SK-N-SH treated with all-trans-retinoic acid at 6 μM for 48 hours (cell line): ENCODE data around the gene PIP4K2B.

Source experiments
- ATAC-seq: fragments of 200-7000 bp; cut with Tn5 transposase; 3 replicates; pipeline ENCODE4 v1.9.1; 2020; ENCODE audit warnings: mild to moderate bottlenecking, moderate library complexity
- ARNTL ChIP-seq: fragments of 450-650 bp; formaldehyde crosslinking; IDR thresholded peaks from 2 replicates; pipeline ENCODE4 v1.5.0; 2020; ENCODE audit warnings: low read depth, mild to moderate bottlenecking, moderate library complexity, borderline replicate concordance
- BACH2 ChIP-seq: fragments of 250-450 bp; sonication (Bioruptor Pico); IDR thresholded peaks from 2 replicates; pipeline ENCODE4 v1.9.0; 2021; ENCODE audit warnings: mild to moderate bottlenecking, borderline replicate concordance
- CSRNP3 ChIP-seq: fragments of 250-450 bp; sonication (Bioruptor Pico); IDR thresholded peaks from 2 replicates; pipeline ENCODE4 v1.5.1; 2021; ENCODE audit warnings: mild to moderate bottlenecking, moderate library complexity
- GLIS3 ChIP-seq: fragments of 250-450 bp; sonication (Bioruptor Pico); IDR thresholded peaks from 2 replicates; pipeline ENCODE4 v1.5.0; 2020; ENCODE audit warnings: mild to moderate bottlenecking, moderate library complexity
- ISL1 ChIP-seq: fragments of 250-450 bp; sonication (Bioruptor Pico); IDR thresholded peaks from 2 replicates; pipeline ENCODE4 v2.1.2; 2022; ENCODE audit warnings: mild to moderate bottlenecking, moderate library complexity
- OSR1 ChIP-seq: fragments of 250-450 bp; sonication (Bioruptor Pico); IDR thresholded peaks from 2 replicates; pipeline ENCODE4 v1.8.0; 2022; ENCODE audit warnings: moderate library complexity, mild to moderate bottlenecking, inconsistent platforms
- PATZ1 ChIP-seq: fragments of 250-450 bp; sonication (Bioruptor Pico); IDR thresholded peaks from 2 replicates; pipeline ENCODE4 v1.8.0; 2020; ENCODE audit warnings: mild to moderate bottlenecking, moderate library complexity, borderline replicate concordance
- PPARA ChIP-seq: fragments of 250-450 bp; sonication (Bioruptor Pico); IDR thresholded peaks from 2 replicates; pipeline ENCODE4 v1.5.0; 2020; ENCODE audit warnings: mild to moderate bottlenecking, borderline replicate concordance
- RARB ChIP-seq: fragments of 250-450 bp; sonication (Bioruptor Pico); IDR thresholded peaks from 2 replicates; pipeline ENCODE4 v1.8.0; 2021; ENCODE audit warnings: mild to moderate bottlenecking, moderate library complexity
- SNAI2 ChIP-seq: fragments of 250-450 bp; sonication (Bioruptor Pico); IDR thresholded peaks from 2 replicates; pipeline ENCODE4 v1.5.0; 2020; ENCODE audit warnings: mild to moderate bottlenecking, moderate library complexity
- TCF4 ChIP-seq: fragments of 250-450 bp; sonication (Bioruptor Pico); IDR thresholded peaks from 2 replicates; pipeline ENCODE4 v1.8.0; 2021; ENCODE audit warnings: mild to moderate bottlenecking, moderate library complexity, borderline replicate concordance
- TOX ChIP-seq: fragments of 250-450 bp; sonication (Bioruptor Pico); IDR thresholded peaks from 2 replicates; pipeline ENCODE4 v1.8.0; 2021; ENCODE audit warnings: mild to moderate bottlenecking, moderate library complexity, borderline replicate concordance
- ZC3H10 ChIP-seq: fragments of 250-450 bp; sonication (Bioruptor Pico); IDR thresholded peaks from 2 replicates; pipeline ENCODE4 v1.5.1; 2021; ENCODE audit warnings: mild to moderate bottlenecking, moderate library complexity
- ZFP3 ChIP-seq: fragments of 250-450 bp; sonication (Bioruptor Pico); IDR thresholded peaks from 2 replicates; pipeline ENCODE4 v1.5.0; 2020; ENCODE audit warnings: mild to moderate bottlenecking, moderate library complexity
- ZFP30 ChIP-seq: fragments of 450-650 bp; formaldehyde crosslinking; IDR thresholded peaks from 2 replicates; pipeline ENCODE4 v1.5.0; 2022; ENCODE audit warnings: mild to moderate bottlenecking, moderate library complexity
- ZNF565 ChIP-seq: fragments of 450-650 bp; formaldehyde crosslinking; conservative IDR thresholded peaks from 2 replicates; pipeline ENCODE4 v1.5.0; 2020; ENCODE audit warnings: low read depth, mild to moderate bottlenecking, moderate library complexity
- ZNF70 ChIP-seq: fragments of 450-650 bp; formaldehyde crosslinking; IDR thresholded peaks from 2 replicates; pipeline ENCODE4 v1.5.0; 2020; ENCODE audit warnings: mild to moderate bottlenecking, moderate library complexity
- ZNF8 ChIP-seq: fragments of 450-650 bp; formaldehyde crosslinking; IDR thresholded peaks from 2 replicates; pipeline ENCODE4 v1.5.0; 2020; ENCODE audit warnings: mild to moderate bottlenecking, moderate library complexity
- TF ChIP-seq, protein P1 (sequence below): fragments of 250-450 bp; sonication (Bioruptor Pico); IDR thresholded peaks from 2 replicates; pipeline ENCODE4 v1.8.0; 2021; ENCODE audit warnings: low read depth, mild to moderate bottlenecking, moderate library complexity, borderline replicate concordance
- TF ChIP-seq, protein P2 (sequence below): fragments of 250-450 bp; sonication (Bioruptor Pico); IDR thresholded peaks from 2 replicates; pipeline ENCODE4 v1.5.0; 2020; ENCODE audit warnings: mild to moderate bottlenecking, moderate library complexity
- TF ChIP-seq, protein P3 (sequence below): fragments of 250-450 bp; sonication (Bioruptor Pico); IDR thresholded peaks from 2 replicates; pipeline ENCODE4 v1.5.1; 2020; ENCODE audit warnings: low read depth, mild to moderate bottlenecking, moderate library complexity

The PIP4K2B gene

GRCh38 chr17:38724337-38724988 lies 74.9 kb downstream of the PIP4K2B start:
- TF ChIP-seq TCF4 (CRISPR knock-in tag): peak; percentile 55; the same call in 1 of the 2 replicates
- TF ChIP-seq PATZ1 (CRISPR knock-in tag): no peak
- TF ChIP-seq, all 23 proteins: peak for 1
- peak; percentile 88 for ATAC-seq

- no peak for ATAC-seq
These were observed 77.6 kb downstream of the PIP4K2B start for GRCh38 chr17:38721802-38722201.

DNA sequence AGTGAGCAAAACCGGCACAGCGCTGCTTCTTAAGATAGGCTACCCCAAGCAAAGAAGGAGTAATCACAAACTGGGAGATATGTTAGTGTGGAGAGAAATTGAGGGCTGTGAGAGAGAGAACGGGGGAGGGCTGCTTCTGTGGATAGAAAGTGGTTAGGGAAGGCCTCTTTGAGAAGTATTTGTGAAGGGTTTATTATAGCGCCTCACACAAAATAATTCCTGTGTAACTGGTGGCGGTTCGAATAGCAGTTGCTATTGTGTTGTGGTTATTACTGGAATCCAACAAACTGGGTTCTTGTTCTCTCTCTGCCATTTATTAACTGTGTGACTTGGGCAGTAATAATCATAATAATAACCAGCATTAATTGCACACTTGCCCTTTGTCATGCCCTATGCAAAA lies 78.4 kb downstream of the PIP4K2B start:
- ATAC-seq: no peak
- no peak for TF ChIP-seq ARNTL (CRISPR knock-in tag)
- TF ChIP-seq BACH2: no peak
- no peak for TF ChIP-seq ZNF70 (CRISPR knock-in tag)
- TF ChIP-seq, protein P1, sequence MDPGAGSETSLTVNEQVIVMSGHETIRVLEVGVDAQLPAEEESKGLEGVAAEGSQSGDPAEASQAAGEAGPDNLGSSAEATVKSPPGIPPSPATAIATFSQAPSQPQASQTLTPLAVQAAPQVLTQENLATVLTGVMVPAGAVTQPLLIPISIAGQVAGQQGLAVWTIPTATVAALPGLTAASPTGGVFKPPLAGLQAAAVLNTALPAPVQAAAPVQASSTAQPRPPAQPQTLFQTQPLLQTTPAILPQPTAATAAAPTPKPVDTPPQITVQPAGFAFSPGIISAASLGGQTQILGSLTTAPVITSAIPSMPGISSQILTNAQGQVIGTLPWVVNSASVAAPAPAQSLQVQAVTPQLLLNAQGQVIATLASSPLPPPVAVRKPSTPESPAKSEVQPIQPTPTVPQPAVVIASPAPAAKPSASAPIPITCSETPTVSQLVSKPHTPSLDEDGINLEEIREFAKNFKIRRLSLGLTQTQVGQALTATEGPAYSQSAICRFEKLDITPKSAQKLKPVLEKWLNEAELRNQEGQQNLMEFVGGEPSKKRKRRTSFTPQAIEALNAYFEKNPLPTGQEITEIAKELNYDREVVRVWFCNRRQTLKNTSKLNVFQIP: no peak
- TF ChIP-seq PPARA (CRISPR knock-in tag): no peak
- no peak for TF ChIP-seq ZC3H10
- TF ChIP-seq ISL1: no peak
- TF ChIP-seq ZNF565: no peak
- TF ChIP-seq, protein P2, sequence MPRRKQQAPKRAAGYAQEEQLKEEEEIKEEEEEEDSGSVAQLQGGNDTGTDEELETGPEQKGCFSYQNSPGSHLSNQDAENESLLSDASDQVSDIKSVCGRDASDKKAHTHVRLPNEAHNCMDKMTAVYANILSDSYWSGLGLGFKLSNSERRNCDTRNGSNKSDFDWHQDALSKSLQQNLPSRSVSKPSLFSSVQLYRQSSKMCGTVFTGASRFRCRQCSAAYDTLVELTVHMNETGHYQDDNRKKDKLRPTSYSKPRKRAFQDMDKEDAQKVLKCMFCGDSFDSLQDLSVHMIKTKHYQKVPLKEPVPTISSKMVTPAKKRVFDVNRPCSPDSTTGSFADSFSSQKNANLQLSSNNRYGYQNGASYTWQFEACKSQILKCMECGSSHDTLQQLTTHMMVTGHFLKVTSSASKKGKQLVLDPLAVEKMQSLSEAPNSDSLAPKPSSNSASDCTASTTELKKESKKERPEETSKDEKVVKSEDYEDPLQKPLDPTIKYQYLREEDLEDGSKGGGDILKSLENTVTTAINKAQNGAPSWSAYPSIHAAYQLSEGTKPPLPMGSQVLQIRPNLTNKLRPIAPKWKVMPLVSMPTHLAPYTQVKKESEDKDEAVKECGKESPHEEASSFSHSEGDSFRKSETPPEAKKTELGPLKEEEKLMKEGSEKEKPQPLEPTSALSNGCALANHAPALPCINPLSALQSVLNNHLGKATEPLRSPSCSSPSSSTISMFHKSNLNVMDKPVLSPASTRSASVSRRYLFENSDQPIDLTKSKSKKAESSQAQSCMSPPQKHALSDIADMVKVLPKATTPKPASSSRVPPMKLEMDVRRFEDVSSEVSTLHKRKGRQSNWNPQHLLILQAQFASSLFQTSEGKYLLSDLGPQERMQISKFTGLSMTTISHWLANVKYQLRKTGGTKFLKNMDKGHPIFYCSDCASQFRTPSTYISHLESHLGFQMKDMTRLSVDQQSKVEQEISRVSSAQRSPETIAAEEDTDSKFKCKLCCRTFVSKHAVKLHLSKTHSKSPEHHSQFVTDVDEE (CRISPR knock-in tag): no peak
- TF ChIP-seq GLIS3 (CRISPR knock-in tag): no peak
- TF ChIP-seq CSRNP3 (CRISPR knock-in tag): no peak
- no peak for TF ChIP-seq ZFP30 (CRISPR knock-in tag)
- TF ChIP-seq OSR1: no peak
- TF ChIP-seq, all 23 proteins: peak for 0

More at GRCh38 chr17:38721802-38722201, 77.6 kb downstream of the PIP4K2B start:
- no peak for TF ChIP-seq ISL1
- TF ChIP-seq SNAI2 (CRISPR knock-in tag): no peak
- no peak for TF ChIP-seq ZNF8 (CRISPR knock-in tag)
- TF ChIP-seq, protein P3, sequence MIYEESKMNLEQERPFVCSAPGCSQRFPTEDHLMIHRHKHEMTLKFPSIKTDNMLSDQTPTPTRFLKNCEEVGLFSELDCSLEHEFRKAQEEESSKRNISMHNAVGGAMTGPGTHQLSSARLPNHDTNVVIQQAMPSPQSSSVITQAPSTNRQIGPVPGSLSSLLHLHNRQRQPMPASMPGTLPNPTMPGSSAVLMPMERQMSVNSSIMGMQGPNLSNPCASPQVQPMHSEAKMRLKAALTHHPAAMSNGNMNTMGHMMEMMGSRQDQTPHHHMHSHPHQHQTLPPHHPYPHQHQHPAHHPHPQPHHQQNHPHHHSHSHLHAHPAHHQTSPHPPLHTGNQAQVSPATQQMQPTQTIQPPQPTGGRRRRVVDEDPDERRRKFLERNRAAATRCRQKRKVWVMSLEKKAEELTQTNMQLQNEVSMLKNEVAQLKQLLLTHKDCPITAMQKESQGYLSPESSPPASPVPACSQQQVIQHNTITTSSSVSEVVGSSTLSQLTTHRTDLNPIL: no peak
- TF ChIP-seq ZNF565: no peak
- TF ChIP-seq ZC3H10: no peak

DNA sequence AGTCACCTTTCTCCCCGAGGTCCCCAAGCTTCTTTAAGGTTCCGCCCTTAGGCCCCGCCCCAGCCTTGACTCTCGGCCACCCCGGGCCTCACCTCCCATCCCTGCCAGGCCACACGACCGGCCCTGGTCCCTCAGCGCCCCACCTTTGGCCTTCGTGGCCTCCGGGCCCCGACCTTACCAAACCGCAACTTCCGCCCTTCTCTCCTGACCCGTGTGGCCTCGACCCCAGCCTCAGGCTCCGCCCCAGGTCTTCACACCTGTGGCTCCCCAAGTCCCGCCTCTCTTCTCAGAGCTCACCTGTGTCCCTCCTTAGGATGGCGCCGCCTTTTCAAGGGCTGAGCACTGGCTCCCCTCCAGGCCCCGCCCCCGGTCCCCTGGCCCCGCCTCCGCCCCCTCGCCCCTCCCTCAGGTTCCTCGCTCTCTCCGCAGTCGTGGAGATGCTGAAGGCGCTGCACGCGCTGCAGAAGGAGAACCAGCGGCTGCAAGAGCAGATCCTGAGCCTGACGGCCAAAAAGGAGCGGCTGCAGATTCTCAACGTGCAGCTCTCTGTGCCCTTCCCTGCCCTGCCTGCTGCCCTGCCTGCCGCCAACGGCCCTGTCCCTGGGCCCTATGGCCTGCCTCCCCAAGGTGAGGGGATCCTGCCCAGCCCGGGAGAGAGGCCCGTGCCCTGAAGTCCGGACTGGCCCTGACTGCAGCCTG lies 79.3 kb downstream of the PIP4K2B start:
- no peak for ATAC-seq
- TF ChIP-seq ZFP30 (CRISPR knock-in tag): no peak
- TF ChIP-seq, protein P1: no peak
- no peak for TF ChIP-seq ZNF70 (CRISPR knock-in tag)
- TF ChIP-seq BACH2: no peak
- no peak for TF ChIP-seq ZNF8 (CRISPR knock-in tag)
- TF ChIP-seq RARB (CRISPR knock-in tag): no peak
- no peak for TF ChIP-seq TOX (CRISPR knock-in tag)
- TF ChIP-seq, protein P3: no peak
- TF ChIP-seq ZFP3 (CRISPR knock-in tag): no peak
